Mesodermal cell (in vitro differentiated cells): ENCODE results near the gene LPCAT2.

Source experiments
- H3K27ac ChIP-seq: 2 replicates; pipeline ENCODE4 v1.7.0; 2013; ENCODE audit warnings: mild to moderate bottlenecking, low read depth, low read length, moderate library complexity; ENCODE audit not compliant: severe bottlenecking
- H3K36me3 ChIP-seq: 2 replicates; pipeline ENCODE4 v1.7.1; 2013; ENCODE audit warnings: mild to moderate bottlenecking, low read length, moderate library complexity; ENCODE audit not compliant: control insufficient read depth, insufficient read depth
- H3K4me1 ChIP-seq: one replicate; pipeline ENCODE4 v1.7.1; 2013; ENCODE audit warnings: mild to moderate bottlenecking, low read length; ENCODE audit not compliant: insufficient read depth, control insufficient read depth, poor library complexity, severe bottlenecking
- H3K4me3 ChIP-seq: 2 replicates; pipeline ENCODE4 v1.7.0; 2013; ENCODE audit warnings: low read length, control low read depth, mild to moderate bottlenecking; ENCODE audit not compliant: insufficient read depth, poor library complexity, severe bottlenecking; ENCODE audit errors: extremely low read depth
- H3K9me3 ChIP-seq: 2 replicates; pipeline ENCODE4 v1.7.1; 2013; ENCODE audit warnings: mild to moderate bottlenecking, low read length, moderate library complexity; ENCODE audit not compliant: control insufficient read depth
- WGBS, 2 experiments: methylation state at CpG; one replicate each; pipeline ENCODE4 v1.1.5; 2013; ENCODE audit warnings: missing lambda C conversion rate in 2 of 2; ENCODE audit not compliant: insufficient coverage in 2 of 2; 5-methylcytosine and 5-hydroxymethylcytosine counted together

Gene LPCAT2

GRCh38 chr16:55529018-55529417 is 20.1 kb downstream of the LPCAT2 start:
- WGBS, 2 experiments, result 80% methylated on average over 1 of the region's 2 CpGs; no CpG with 5 or more reads in 1 of the 2 experiments
- no peak overlapping the region for H3K4me3 ChIP-seq
- no peaks in the 10 kb centered on the region for H3K36me3 ChIP-seq
- no peaks in the 10 kb centered on the region for H3K4me1 ChIP-seq
- H3K9me3 ChIP-seq, result no peaks in the 10 kb centered on the region
- no peak overlapping the region for H3K27ac ChIP-seq

- WGBS, 2 experiments, result no CpG with 5 or more reads among the region's 1 CpG
Measured at GRCh38 chr16:55530316-55530856, 21.5 kb downstream of the LPCAT2 start.

GRCh38 chr16:55532227-55532626 is 23.4 kb downstream of the LPCAT2 start:
- no CpG with 5 or more reads among the region's 1 CpG for WGBS, 2 experiments
- Histone ChIP-seq H3K4me1 (no peaks in the 10 kb centered on the region), H3K27ac (no peak overlapping the region), H3K4me3 (no peak overlapping the region), H3K9me3 (no peaks in the 10 kb centered on the region), H3K36me3 (peaks cover under 1% of the 10 kb centered on the region)

More at GRCh38 chr16:55530316-55530856, 21.5 kb downstream of the LPCAT2 start:
- no peak overlapping the region for H3K4me3 ChIP-seq
- H3K36me3 ChIP-seq, result no peaks in the 10 kb centered on the region
- no peaks in the 10 kb centered on the region for H3K4me1 ChIP-seq
- H3K9me3 ChIP-seq, result no peaks in the 10 kb centered on the region
- no peak overlapping the region for H3K27ac ChIP-seq

- Histone ChIP-seq H3K4me1 (no peaks in the 10 kb centered on the region), H3K9me3 (no peaks in the 10 kb centered on the region), H3K27ac (no peak overlapping the region), H3K4me3 (no peak overlapping the region), H3K36me3 (peaks cover 4% of the 10 kb centered on the region)
- WGBS, 2 experiments, result 79 to 100% methylated on average over 1 to 2 of the region's 2 CpGs
Measured at GRCh38 chr16:55534756-55535155, 25.9 kb downstream of the LPCAT2 start.

- Histone ChIP-seq H3K4me3 (no peak overlapping the region), H3K27ac (no peak overlapping the region), H3K4me1 (peaks cover 5% of the 10 kb centered on the region), H3K9me3 (no peaks in the 10 kb centered on the region), H3K36me3 (peaks cover 4% of the 10 kb centered on the region)
- WGBS, 2 experiments, result no CpG with 5 or more reads among the region's 5 CpGs
Measured at GRCh38 chr16:55539049-55539448, 30.2 kb downstream of the LPCAT2 start.

- Histone ChIP-seq H3K4me1 (peaks cover 5% of the 10 kb centered on the region), H3K4me3 (no peak overlapping the region)
- WGBS, 2 experiments, result 86% methylated on average over 1 of the region's 1 CpG; no CpG with 5 or more reads in 1 of the 2 experiments
Measured at GRCh38 chr16:55539488-55539887, 30.6 kb downstream of the LPCAT2 start.

GRCh38 chr16:55540221-55540620 is 31.3 kb downstream of the LPCAT2 start:
- no peaks in the 10 kb centered on the region for H3K9me3 ChIP-seq
- WGBS, 2 experiments, result 100% methylated on average over 1 of the region's 1 CpG; no CpG with 5 or more reads in 1 of the 2 experiments

More at GRCh38 chr16:55539488-55539887, 30.6 kb downstream of the LPCAT2 start:
- Histone ChIP-seq H3K36me3 (peaks cover 4% of the 10 kb centered on the region), H3K27ac (no peak overlapping the region), H3K9me3 (no peaks in the 10 kb centered on the region)

GRCh38 chr16:55542459-55543082 is 33.7 kb downstream of the LPCAT2 start:
- WGBS, 2 experiments, result 95 to 100% methylated on average over 1 of the region's 1 CpG
- Histone ChIP-seq H3K4me1 (peaks cover 5% of the 10 kb centered on the region), H3K9me3 (no peaks in the 10 kb centered on the region), H3K4me3 (no peak overlapping the region), H3K27ac (no peak overlapping the region), H3K36me3 (peaks cover under 1% of the 10 kb centered on the region)

More at GRCh38 chr16:55540221-55540620, 31.3 kb downstream of the LPCAT2 start:
- H3K4me1 ChIP-seq, result peaks cover 5% of the 10 kb centered on the region
- H3K36me3 ChIP-seq, result peaks cover 4% of the 10 kb centered on the region
- no peak overlapping the region for H3K4me3 ChIP-seq
- no peak overlapping the region for H3K27ac ChIP-seq

GRCh38 chr16:55543472-55543871 is 34.6 kb downstream of the LPCAT2 start:
- 50 to 61% methylated on average over 1 to 2 of the region's 2 CpGs for WGBS, 2 experiments
- Histone ChIP-seq H3K9me3 (no peaks in the 10 kb centered on the region), H3K4me1 (peaks cover 5% of the 10 kb centered on the region), H3K36me3 (no peaks in the 10 kb centered on the region), H3K27ac (no peak overlapping the region), H3K4me3 (no peak overlapping the region)

- Histone ChIP-seq H3K27ac (peak overlapping the region; percentile 51), H3K4me3 (no peak overlapping the region), H3K4me1 (peaks cover 3% of the 10 kb centered on the region), H3K9me3 (peaks cover 12% of the 10 kb centered on the region), H3K36me3 (peaks cover 19% of the 10 kb centered on the region)
Measured at GRCh38 chr16:55552621-55553020, 43.7 kb downstream of the LPCAT2 start.

- peaks cover 19% of the 10 kb centered on the region for H3K36me3 ChIP-seq
- H3K9me3 ChIP-seq, result peaks cover 12% of the 10 kb centered on the region
- WGBS, 2 experiments, result no CpG with 5 or more reads among the region's 2 CpGs
- H3K27ac ChIP-seq, result no peak overlapping the region
- peaks cover 3% of the 10 kb centered on the region for H3K4me1 ChIP-seq
- no peak overlapping the region for H3K4me3 ChIP-seq
Measured at GRCh38 chr16:55555436-55555835, 46.6 kb downstream of the LPCAT2 start.
